Activated CD4-positive, CD25-positive, alpha-beta regulatory T cell treated with anti-CD3 and anti-CD28 coated beads, Interleukin-2, amount 50 U/mL, for 72 hours (primary cell): ENCODE measurements around the gene CDYL2.
A peak's percentile ranks its signal among the peaks of the same experiment; 100 is the strongest.
"Not testable (repeated sequence)": the region's sequence is repeated elsewhere in the genome, so short reads cannot be mapped to it uniquely, and the experiment has no call there.

Source experiments
- DNase-seq: peaks from one replicate; pipeline ENCODE4 v3.0.0; 2021

The CDYL2 gene, protein sequence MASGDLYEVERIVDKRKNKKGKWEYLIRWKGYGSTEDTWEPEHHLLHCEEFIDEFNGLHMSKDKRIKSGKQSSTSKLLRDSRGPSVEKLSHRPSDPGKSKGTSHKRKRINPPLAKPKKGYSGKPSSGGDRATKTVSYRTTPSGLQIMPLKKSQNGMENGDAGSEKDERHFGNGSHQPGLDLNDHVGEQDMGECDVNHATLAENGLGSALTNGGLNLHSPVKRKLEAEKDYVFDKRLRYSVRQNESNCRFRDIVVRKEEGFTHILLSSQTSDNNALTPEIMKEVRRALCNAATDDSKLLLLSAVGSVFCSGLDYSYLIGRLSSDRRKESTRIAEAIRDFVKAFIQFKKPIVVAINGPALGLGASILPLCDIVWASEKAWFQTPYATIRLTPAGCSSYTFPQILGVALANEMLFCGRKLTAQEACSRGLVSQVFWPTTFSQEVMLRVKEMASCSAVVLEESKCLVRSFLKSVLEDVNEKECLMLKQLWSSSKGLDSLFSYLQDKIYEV

DNA sequence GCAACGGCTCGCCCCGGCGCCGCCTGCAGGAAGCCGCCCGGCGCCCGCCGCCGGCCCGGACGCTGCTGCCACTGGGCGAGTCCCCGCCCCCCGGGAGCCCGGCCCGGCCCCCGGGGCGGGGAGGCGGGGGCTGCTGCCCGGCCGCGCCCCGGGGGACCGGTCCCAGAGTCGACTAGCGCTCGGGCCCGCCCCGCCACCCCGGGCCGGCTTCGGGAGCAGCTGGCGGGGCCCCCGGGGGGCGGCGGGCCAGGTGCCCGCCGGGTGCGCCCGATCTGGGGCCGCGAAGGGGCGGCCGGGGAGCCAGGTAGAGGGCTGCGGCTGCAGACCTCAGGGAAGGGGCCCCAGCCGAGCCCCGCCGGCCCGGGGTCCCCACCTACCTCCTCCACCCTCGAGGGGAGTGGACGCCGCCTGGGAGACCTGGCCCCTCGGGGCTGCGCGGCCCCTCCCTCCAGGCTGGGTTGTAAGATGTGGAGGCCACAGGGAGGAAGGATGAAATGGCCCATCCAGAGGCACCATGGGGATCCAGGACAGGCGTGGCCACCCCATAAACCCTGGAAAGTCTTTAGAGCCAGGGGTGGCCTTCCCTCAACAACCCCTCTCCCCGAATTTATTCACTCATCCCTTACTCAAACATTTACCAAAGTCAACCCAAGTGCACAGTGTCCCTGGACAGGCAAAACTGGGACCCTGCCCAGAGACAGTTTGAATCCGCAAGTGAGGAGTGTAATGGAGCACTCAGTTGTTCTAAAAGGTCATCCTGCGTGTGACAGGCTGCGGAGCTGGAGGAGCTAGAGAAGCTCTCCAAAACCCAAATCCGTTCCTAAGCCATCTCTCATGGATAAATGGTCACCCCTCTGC lies at the start of gene CDYL2:
CDYL2 (minus strand) TSS at position 73 of the 858 bp plus-strand sequence. CDS start 425 bp downstream, outside the sequence.
- DNase-seq, result peak; percentile 59

DNA sequence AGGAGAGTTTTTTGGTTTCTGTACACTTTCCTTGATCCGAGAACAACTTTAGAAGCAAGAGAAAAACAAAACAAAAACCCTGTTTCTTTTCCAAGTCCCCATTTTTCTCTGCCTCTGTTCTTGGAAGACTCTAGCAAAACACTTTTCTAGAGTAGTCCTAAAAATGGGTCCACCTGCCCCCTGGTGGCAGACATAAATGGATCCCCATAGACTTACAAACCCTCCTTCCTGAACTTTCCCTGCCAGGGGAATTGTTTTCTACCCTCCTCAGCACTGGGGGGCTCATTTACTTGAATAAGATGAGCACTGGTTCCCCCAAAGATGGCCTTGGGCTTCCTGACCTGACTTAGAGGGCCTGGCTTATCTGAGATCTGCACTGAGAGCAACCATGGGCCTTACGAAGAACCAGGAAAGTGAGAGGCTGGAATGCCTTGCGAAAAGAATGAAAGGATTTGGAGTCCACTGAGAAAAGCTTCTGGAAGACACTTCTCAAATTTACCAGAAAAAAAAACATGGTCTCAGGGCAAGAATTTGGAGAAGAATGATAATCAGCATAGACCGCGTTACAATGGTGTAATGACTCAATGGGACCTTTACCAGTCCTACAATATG lies 48.0 kb upstream of the CDYL2 start:
- no peak for DNase-seq

DNA sequence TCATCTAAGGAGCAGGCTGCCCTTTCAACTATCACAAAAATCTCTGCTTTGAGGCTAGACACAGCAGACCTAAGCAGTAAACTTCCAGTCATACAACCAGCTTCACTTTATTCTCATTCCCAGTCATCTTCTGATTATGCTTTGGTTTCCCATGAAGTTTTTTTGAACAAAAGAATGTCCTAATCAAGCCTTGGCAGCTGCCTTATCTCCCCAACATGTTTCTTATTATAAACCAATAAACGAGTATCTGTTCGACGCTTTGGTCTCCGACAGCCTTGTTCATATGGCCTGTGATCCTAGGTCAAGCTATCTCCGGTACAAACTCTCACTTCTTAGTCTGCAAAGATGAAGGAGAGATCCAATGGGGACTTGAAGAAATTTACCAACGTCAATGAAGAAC lies 47.4 kb upstream of the CDYL2 start:
- DNase-seq, result no peak

DNA sequence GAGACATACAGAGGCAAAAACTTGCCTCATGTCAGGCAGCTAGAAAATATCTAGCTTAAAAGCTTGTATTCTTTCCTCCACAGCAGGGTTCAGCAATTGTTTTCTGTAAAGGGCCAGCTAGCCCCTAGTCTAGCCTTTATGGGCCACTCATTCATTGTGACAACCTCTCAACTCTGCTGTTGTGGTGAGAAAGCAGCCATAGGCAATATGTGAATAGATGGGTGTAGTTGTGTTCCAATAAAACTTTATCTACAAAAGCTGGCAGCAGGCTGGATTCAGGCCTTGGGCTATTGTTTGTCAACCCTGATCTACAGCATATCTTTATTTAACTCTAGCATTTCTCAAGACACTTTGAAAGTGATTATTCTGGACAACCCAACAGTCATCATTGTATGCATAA lies 46.4 kb upstream of the CDYL2 start:
- no peak for DNase-seq

DNA sequence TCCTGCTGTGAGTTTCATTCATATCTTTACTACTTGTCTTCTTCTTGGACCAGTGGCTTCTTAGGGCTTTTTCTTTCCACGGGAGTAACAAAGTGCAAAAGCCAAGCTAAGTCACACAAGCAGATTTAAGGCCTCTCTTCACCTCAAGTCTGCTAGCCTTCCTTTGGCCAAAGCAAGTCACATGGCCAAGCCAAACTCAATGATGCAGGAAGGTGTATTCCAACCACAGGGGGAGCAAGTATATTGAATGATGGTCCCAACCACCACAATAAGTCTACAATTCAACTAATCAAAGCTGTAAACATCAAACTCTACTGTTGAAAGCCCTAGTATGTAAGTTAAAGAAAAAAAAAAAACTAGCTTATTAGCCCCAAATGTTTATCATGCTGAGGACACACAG lies 44.5 kb upstream of the CDYL2 start:
- no peak for DNase-seq

DNA sequence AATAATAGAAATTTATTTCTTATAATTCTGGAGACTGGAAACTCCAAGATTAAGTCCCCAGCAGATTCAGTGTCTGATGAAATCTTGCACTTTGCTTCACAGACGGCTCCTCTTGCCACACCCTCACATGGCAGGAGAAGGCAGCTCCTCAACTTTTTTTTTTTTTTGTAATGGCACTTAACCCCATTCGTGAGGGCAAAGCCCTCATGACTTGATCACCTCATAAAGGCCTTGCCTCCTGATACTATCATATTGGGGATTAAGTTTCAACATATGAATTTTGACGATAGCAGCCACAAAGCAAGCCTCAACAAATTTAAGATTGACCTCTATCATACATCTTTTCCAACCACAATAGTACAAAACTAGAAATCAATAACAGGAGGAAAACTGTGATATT lies 42.3 kb upstream of the CDYL2 start:
- DNase-seq, result no peak

DNA sequence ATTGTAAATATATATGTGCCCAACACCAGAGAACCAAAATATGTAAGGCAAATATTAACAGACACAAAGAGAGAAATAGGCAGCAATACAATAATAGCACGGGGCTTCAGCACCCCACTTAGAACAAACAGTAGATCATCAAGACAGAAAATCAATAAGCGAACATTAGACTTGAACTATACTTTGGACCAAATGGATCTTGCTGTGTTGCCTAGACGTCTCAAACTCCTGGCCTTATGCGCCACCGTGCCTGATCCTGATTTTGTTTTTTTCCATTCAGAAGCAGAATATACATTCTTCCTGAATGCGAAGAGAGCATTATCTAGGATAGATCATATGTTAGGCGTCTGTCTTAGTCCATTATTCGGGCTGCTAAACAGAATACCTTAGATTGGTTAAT lies 41.9 kb upstream of the CDYL2 start:
- DNase-seq, result no peak

DNA sequence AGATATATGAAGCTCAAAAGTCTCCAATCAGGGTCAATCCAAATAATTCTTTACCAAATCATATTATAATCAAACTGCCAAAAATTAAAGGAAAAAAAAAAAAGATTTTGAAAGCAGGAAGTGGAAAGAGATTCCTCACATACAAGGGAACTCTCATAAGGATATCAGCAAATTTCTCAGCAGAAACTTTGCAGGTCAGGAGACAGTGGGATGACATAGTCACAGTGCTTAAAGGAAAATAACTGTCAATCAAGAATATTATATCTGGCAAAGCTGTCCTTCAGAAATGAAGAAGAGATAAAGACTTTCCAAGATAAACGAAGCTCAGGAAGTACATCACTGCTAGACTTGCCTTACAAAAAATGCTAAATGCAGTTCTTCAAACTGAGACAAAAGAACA lies 40.0 kb upstream of the CDYL2 start:
- DNase-seq, result no peak

DNA sequence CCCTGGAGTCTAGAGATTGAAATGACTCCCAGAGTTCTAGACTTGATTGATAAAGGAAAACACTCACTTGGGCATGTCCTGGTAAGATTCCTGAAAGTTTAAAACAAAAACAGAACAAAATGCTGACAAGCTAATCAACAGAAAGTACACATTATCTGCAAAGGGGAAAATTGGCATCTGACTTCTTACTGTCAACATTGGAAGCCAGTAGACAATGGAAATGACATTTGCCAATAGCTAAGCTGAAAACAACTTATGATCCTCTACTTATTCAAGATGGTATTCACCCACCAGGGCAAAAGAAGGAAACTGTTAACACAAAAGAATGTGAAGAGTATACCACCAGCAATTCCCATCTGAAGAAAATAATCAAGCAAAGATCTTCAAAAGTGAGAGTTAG lies 36.8 kb upstream of the CDYL2 start:
- no peak for DNase-seq

DNA sequence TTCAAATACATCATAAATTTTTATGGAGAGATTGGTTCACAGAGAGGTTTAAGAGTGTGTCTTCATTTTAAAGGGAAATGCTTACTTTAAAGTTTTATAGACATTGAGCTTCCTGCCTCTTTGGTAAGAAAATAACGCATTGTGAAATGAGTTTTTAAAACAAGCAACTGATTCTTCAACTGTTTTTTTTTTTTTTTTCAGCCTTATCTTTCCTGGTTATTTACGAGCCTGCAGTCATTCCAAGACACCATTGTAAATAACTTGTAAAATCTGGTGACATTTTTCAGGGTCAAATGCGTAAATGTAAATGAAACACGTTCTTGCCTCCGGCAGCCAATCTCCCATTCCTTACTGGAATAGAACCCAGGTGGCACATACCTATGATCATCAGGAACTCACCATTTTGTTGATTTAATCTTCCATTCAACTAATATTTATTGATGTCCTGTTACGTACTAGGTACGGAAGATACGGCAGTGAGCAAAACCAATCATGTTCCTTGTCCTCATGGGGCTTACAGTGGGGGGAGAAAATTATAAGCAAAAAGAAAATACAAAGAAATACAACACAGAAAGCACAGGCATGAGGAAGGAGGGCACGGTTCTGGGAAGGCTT lies 33.2 kb upstream of the CDYL2 start:
- no peak for DNase-seq

DNA sequence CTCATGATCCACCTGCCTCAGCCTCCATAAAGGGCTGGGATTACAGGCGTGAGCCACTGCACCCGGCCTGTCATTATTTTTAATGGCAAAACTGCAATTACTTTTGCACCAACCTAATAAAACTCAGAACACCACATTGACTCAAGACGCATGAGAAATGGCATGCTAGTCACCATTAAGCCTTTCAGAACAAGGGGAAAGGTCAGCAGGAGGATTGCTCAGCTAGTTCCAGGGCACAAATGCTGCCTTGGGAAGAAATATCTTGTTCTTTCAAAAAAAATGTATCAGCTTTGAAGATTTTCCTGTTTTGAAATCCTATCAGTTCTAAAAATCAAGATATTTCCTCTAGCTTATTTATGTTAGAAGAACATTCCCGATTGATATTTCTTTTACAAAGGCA lies 32.4 kb upstream of the CDYL2 start:
- DNase-seq, result no peak

DNA sequence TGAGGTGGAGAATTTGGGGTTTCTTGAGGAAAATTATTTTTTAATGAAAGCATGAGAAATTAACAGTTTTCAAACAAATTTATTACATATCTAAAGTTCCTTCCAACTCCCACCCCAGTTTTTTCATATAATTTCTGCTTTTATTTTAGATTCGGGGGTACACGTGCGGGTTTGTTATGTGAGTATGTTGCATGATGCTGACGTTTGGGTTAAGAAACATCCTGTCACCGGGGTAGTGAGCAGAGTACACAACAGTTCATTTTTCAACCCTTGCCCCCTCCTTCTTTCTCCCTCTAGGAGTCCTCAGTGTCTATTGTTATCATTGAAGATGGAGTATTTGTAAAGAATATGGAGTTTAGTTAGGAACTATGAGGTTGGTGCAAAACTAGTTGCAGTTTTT lies 31.8 kb upstream of the CDYL2 start:
- DNase-seq, result no peak

DNA sequence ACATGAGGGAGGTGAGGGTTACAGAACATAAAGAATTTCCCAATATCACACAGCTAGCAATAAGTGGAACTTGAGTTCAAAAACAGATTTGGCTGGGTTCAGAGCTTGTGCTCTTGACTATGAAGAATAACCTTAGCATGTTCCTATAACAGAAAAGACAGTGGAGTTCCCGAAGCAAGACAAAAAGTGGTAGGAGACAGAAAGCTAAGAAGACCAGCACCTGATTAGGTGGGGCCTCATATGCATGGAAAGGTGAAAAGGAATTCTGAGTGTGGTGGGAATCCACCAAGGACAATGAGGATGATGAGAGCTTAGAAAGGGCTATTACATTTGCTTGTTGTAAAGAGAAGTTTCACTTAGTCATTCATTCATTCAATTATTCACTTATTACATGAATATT lies 26.6 kb upstream of the CDYL2 start:
- no peak for DNase-seq

DNA sequence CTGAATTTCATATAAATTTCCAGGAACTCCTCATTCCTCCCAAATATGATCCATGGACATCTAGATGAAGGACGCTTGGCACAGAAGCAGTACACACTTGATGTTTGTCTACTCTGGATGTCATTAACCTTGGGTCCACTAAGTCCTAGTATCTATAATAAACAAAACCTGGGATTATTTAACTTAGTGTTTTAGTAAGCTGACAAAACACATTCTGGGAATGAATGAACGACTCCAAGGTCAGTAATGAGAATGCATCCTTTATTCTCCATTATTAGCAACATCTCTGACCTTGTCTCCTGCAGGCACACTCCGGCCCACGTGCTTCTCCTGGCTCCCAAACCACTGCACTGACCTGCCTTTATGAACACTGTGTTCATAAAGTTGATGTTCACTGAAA lies 24.1 kb upstream of the CDYL2 start:
- DNase-seq, result no peak

DNA sequence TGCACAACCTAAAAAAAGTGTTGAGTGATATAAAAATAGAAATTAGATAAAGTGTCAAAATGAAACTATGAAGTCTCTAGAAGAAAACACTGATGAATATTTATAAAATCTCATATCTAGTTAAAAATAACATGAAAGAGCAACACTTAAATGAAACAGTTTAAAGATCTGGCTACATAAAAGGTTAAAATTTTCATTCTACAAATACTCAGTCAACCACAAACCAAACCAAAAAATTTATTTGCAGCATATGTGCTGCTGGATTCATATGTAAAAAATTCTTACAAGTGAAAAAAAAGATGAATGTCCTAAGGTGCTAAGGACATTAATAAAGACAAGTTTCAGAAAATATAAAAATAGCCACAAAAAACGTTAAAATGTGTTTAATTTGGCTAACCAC lies 22.6 kb upstream of the CDYL2 start:
- no peak for DNase-seq

DNA sequence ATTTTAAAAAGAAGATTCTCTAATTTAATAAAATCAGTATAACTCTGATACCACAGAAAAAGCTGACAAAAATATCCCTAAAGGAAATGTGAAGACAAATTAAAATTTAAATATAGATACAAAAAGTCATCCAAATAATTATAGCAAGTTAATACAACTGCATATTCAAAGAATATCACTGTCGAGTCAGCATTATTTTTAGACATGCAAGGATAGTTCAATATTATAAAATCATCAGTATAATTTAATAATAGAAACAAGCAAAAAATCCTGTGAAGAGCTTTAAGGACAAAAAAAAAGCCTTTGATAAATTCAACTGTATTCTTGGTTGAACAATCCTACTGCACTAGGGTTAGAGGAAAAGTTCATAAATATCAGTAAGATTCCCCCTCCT lies 21.0 kb upstream of the CDYL2 start:
- DNase-seq, result no peak

DNA sequence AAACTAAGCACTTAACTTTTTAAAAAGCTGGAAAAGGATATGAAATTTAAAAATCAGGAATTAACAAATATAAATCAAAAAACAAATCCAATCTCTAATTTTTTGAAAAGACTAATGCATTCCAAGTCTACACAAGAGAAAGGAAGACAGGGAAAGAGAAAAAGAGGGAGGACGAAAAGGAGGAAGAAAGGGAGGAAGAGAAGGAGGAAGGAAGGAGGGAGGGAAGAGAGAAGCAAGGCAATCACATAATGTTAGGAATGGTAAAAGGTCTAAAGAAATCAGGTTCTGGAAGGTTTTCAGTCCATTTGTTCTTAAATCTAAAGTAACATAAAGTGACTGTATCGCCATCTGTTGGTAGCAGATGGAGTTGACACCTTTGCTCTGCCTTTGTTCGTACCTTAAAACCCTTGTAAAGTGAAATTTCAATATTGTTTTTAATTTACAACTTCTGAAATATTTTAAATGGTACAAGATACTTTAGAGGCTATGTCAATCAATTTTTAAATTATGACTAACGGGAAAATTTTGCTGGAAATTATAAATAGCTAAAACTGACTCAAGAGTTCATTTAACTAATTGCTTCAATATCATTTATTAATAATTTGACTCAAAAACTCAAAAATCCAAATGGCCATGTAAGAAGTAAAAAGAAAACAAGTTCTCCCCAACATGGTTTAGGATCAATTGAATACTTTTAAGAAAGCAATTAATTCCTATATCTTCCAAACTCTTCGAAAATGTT lies 20.4 kb upstream of the CDYL2 start:
- no peak for DNase-seq

DNA sequence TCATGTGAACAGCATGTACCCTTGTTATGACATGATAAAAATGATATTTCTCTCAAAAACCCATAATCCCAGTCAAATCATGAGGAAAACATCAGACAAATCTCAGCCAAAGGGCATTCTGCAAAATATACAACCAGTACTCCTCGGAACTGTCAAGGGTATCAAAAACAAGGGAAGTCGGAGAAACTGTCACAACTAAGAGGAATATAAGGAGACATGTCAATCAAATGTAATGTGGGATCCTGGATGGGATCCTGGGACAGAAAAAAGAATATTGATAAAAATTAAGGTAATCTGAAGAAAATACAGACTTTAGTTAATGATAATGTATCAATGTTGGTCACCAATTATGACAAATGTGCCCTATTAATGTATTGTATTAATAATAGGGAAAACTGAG lies 15.6 kb upstream of the CDYL2 start:
- no peak for DNase-seq

DNA sequence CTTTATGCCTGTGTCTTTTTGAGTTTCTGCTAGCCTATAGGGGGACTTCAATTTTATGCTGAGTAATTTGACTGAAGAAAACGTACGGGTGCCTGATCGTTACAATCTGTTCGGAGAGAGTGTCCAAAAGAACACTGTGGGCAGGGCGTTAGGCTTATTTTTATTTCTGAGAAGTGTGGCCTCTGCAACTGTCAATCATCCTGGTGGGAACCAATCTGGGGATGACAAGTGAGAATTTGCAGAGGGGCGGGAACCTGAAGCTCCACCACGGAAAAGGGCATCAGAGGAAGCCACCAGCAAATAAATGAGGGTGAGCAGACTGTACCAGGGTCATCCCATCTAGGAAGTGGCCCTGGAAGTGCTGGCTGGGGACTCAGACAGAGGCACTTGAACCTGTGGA lies 12.0 kb upstream of the CDYL2 start:
- DNase-seq, result no peak

DNA sequence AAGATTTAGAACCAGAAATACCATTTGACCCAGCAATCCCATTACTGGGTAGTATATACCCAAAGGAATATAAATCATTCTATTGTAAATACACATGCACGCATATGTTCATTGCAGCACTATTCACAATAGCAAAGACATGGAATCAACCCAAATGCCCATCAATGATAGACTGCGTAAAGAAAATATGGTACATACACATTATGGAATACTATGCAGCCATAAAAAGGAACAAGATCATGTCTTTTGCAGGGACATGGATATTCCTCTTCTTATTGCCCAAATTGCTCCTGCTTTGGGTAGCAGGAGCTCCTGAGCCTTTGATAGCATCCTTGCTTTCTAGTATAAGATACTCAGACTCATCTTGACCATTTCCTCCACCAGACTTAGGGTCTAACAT lies 10.9 kb upstream of the CDYL2 start:
- DNase-seq, result not testable (repeated sequence)

DNA sequence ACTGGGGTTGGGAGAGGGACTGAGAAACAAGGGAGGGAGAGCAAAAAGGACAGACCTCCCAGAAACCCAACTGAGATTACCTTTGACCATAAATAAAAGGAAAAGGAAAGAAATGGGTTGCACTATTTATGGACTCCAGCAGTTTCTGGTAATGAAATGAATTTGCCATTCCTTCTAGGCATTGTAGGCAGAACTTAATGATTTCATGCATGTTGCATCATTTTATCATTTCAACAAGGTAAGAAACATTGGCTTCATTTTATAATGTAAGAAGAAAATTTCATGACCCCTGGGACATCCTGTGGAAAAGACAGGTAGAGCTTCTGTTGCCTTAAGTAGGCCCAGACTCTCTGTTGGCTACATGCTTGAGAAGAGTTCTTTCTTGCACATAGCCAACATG lies 8.2 kb upstream of the CDYL2 start:
- DNase-seq, result no peak

DNA sequence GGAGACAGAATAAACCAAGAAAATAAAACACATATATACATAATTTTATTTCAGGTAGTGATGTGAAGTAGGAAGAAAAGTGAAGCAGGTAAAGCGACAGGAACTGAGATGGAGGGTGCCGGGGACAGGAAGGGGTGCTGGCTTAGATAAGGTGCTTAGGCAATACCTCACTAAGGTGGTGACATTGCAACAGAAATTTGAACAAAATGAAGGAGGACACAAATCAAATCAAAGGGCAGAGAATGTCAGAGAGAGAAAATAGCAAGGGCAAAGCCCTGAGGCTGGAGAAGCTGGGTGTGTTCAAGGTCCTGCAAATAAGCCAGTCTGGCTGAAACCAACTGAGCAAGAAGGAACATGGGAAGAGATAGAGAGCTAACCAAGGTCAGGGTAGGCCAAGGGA lies 5.0 kb upstream of the CDYL2 start:
- DNase-seq, result no peak

DNA sequence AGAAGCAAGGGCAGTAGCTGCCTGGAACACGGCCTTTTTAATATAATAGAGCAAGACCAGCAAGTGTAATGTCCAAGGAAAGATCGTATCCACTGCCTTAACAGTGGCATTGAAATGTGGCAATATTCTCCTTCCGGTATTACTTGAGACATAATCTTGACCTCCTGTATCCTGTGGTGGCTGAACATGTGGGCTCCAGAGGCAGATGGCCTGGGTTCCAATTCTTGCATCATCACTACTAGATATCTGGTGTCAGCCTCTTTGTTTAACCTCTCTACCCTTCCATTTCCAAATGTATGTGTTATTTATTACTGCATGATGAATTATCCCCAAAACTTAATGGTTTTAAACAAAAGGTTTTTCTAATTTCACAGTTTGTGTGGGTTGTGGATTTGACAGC lies 3.5 kb upstream of the CDYL2 start:
- DNase-seq, result no peak
